ENCODE measurements around the gene CLDN5. TPM values are rescaled to one million over a fixed set of nuclear protein-coding genes. Genes with fewer than 3 reads are reported as not detected.

The CLDN5 gene
- total RNA-seq, 4 donors from 2014 or later = 94.9 to 170 (median 117) TPM

GRCh38 chr22:19525116-19525660 is 978 bp upstream of the CLDN5 start:
- 71 to 79% methylated on average over 14 of the region's 15 CpGs for WGBS, 2 donors

GRCh38 chr22:19523240-19524169 is 705 bp downstream of the CLDN5 start:
- DNase-seq (ENCODE audit: low spot score in 2 of 2) = no peak

More at GRCh38 chr22:19525116-19525660, 978 bp upstream of the CLDN5 start:
- no peak overlapping the region for H3K4me3 ChIP-seq (ENCODE audit: low read depth, poor library complexity, severe bottlenecking)
- no peak for DNase-seq (ENCODE audit: low spot score in 2 of 2)
- TF ChIP-seq POLR2A (IDR thresholded peaks at IDR 0.05) = no peak
- TF ChIP-seq, protein P1, sequence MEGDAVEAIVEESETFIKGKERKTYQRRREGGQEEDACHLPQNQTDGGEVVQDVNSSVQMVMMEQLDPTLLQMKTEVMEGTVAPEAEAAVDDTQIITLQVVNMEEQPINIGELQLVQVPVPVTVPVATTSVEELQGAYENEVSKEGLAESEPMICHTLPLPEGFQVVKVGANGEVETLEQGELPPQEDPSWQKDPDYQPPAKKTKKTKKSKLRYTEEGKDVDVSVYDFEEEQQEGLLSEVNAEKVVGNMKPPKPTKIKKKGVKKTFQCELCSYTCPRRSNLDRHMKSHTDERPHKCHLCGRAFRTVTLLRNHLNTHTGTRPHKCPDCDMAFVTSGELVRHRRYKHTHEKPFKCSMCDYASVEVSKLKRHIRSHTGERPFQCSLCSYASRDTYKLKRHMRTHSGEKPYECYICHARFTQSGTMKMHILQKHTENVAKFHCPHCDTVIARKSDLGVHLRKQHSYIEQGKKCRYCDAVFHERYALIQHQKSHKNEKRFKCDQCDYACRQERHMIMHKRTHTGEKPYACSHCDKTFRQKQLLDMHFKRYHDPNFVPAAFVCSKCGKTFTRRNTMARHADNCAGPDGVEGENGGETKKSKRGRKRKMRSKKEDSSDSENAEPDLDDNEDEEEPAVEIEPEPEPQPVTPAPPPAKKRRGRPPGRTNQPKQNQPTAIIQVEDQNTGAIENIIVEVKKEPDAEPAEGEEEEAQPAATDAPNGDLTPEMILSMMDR (IDR thresholded peaks at IDR 0.05) = no peak
- intact Hi-C loops (cut with DNase I; ENCODE audit: low total_unique reads) = no loop called here

DNA sequence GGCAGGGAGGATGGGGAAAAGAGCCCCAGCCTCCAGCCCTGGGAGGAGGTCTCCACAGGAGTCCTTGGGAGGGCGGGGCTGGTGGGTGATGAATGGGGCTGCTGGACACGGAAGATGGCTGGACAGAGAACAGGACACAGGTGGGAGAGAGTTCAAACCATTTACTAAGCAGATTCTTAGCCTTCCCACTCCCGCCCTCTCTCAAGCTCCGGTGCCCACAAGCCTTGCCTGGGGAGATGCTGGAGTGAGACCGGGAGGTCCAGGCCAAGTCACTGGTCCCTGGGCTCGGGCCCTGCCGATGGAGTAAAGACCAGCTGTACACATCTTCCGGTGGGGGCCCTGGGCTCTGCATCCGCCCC is 1.4 kb downstream of the CLDN5 start:
- peak overlapping the region; percentile 8 for H3K4me3 ChIP-seq (ENCODE audit: low read depth, poor library complexity, severe bottlenecking)
- no peak for TF ChIP-seq POLR2A (IDR thresholded peaks at IDR 0.05)
- TF ChIP-seq, protein P1 (IDR thresholded peaks at IDR 0.05) = no peak
- no peak for DNase-seq (ENCODE audit: low spot score in 2 of 2)
- WGBS, 2 donors = 44 to 54% methylated on average over 5 to 9 of the region's 9 CpGs
- intact Hi-C loops (cut with DNase I; ENCODE audit: low total_unique reads) = no loop called here

More at GRCh38 chr22:19523240-19524169, 705 bp downstream of the CLDN5 start:
- WGBS, 2 donors = 1 to 2% methylated on average over 64 to 70 of the region's 99 CpGs
- intact Hi-C loops (cut with DNase I; ENCODE audit: low total_unique reads) = no loop called here
- peak overlapping the region; percentile 8 for H3K4me3 ChIP-seq (ENCODE audit: low read depth, poor library complexity, severe bottlenecking)
- TF ChIP-seq, protein P1 (IDR thresholded peaks at IDR 0.05) = no peak
- no peak for TF ChIP-seq POLR2A (IDR thresholded peaks at IDR 0.05)

GRCh38 chr22:19522190-19522880 is 1.9 kb downstream of the CLDN5 start:
- DNase-seq (ENCODE audit: low spot score in 2 of 2) = no peak
- WGBS, 2 donors = 60 to 63% methylated on average over 12 to 16 of the region's 16 CpGs
- intact Hi-C loops (cut with DNase I; ENCODE audit: low total_unique reads) = no loop called here
- no peak for TF ChIP-seq POLR2A (IDR thresholded peaks at IDR 0.05)
- TF ChIP-seq, protein P1 (IDR thresholded peaks at IDR 0.05) = no peak
- H3K4me3 ChIP-seq (ENCODE audit: low read depth, poor library complexity, severe bottlenecking) = peak overlapping the region; percentile 8

DNA sequence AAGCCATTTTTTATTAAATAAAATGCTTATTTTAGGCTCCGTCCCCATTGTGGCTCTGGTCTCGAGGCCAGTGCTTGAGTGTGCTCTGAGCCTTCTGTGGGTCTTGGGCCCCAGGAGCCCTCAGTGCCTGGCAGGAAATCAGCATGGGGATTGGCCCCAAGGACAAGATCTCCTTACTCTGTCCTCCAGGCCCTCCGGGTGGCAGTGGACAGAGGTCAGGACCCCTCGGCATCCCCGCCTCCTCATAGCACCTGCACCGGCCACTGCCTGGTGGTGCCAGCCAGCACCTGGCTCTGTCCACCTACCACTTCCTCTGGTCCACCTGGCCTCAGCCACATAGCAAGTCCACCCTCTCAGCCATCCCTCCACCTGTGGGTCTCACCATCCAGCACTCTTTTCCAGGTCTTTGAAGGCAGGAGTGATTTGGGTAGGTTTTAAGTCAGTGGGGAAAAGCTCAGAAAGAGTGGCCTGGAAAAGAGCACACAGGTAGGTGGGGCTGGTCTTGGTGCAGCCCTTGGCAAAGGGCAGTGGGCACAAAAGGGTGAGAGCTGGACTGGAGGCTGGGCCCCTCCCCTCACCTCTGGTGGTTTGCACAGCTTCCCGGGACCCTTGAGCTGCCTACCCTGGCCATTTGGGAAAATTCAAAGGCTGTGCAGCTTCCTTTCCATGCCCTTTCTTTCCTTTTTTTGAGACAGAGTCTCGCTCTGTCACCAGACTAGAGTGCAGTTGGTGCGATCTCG is 3.5 kb downstream of the CLDN5 start:
- DNase-seq (ENCODE audit: low spot score in 2 of 2) = peak in 1 of 2 donors; percentile 82
- WGBS, 2 donors = 90 to 93% methylated on average over 10 of the region's 10 CpGs
- intact Hi-C loops (cut with DNase I; ENCODE audit: low total_unique reads) = no loop called here
- H3K4me3 ChIP-seq (ENCODE audit: low read depth, poor library complexity, severe bottlenecking) = no peak overlapping the region
- no peak for TF ChIP-seq POLR2A (IDR thresholded peaks at IDR 0.05)
- TF ChIP-seq, protein P1 (IDR thresholded peaks at IDR 0.05) = no peak
